ENCODE data around the gene ASIC4.

ASIC4 gene

GRCh38 chr2:219470429-219470828, 43.9 kb upstream of the ASIC4 start:
- H3K4me3 ChIP-seq (ENCODE audit: low read depth, low read length), result no peak overlapping the region
- TF ChIP-seq CTCF (IDR thresholded peaks at IDR 0.05; ENCODE audit: borderline replicate concordance, insufficient read depth, low read depth, low read length), result no peak

- TF ChIP-seq CTCF (IDR thresholded peaks at IDR 0.05; ENCODE audit: borderline replicate concordance, insufficient read depth, low read depth, low read length), result no peak
- no peak overlapping the region for H3K4me3 ChIP-seq (ENCODE audit: low read depth, low read length)
Measured at GRCh38 chr2:219471476-219472371, 42.6 kb upstream of the ASIC4 start.

- no peak overlapping the region for H3K4me3 ChIP-seq (ENCODE audit: low read depth, low read length)
- TF ChIP-seq CTCF (IDR thresholded peaks at IDR 0.05; ENCODE audit: borderline replicate concordance, insufficient read depth, low read depth, low read length), result no peak
Measured at GRCh38 chr2:219472629-219473187, 41.6 kb upstream of the ASIC4 start.

GRCh38 chr2:219473511-219473910, 40.8 kb upstream of the ASIC4 start:
- no peak overlapping the region for H3K4me3 ChIP-seq (ENCODE audit: low read depth, low read length)
- no peak for TF ChIP-seq CTCF (IDR thresholded peaks at IDR 0.05; ENCODE audit: borderline replicate concordance, insufficient read depth, low read depth, low read length)

GRCh38 chr2:219474285-219475060, 39.8 kb upstream of the ASIC4 start:
- no peak overlapping the region for H3K4me3 ChIP-seq (ENCODE audit: low read depth, low read length)
- TF ChIP-seq CTCF (IDR thresholded peaks at IDR 0.05; ENCODE audit: borderline replicate concordance, insufficient read depth, low read depth, low read length), result no peak

- TF ChIP-seq CTCF (IDR thresholded peaks at IDR 0.05; ENCODE audit: borderline replicate concordance, insufficient read depth, low read depth, low read length), result no peak
- H3K4me3 ChIP-seq (ENCODE audit: low read depth, low read length), result no peak overlapping the region
Measured at GRCh38 chr2:219475278-219475677, 39.0 kb upstream of the ASIC4 start.

All from GM12875 (cell line).